PC-9 (cell line): ENCODE results near the gene NXF1. TPM values are rescaled to one million over a fixed set of nuclear protein-coding genes. Genes with fewer than 3 reads are reported as not detected.

ENCODE experiments used
- BruUV-seq: library from RNA; stranded (reverse); fragments of 400-500 nt; replicated peaks from 2 replicates; lab custom pipeline; 2021; lab: Mats Ljungman, UMichigan
- CTCF ChIA-PET: fragments of 300-600 bp; sonication (Branson Sonifier 250); formaldehyde crosslinking; loops from one replicate; lab custom pipeline; 2022; ENCODE audit warnings: antibody characterized with exemption; lab: Charles Lee
- POLR2A ChIA-PET: fragments of 300-600 bp; sonication (Branson Sonifier 250); formaldehyde crosslinking; loops from one replicate; lab custom pipeline; 2022; ENCODE audit warnings: antibody characterized with exemption; ENCODE audit not compliant: unreplicated experiment; lab: Charles Lee
- DNase-seq, 2 experiments: peaks; one replicate each; pipeline versions ENCODE4 v3.0.0 to v3.0.0-alpha.2; 2015 to 2022; ENCODE audit warnings: mixed read lengths in 1 of 2
- H2AFZ ChIP-seq: fragments of 200-600 bp; sonication (generic); 2 replicates; pipeline ENCODE4 v1.8.1; 2017; ENCODE audit warnings: antibody characterized with exemption
- H3F3A ChIP-seq: fragments of 200-600 bp; sonication (generic); 2 replicates; pipeline ENCODE4 v1.8.1; 2017; ENCODE audit warnings: antibody characterized with exemption, mild to moderate bottlenecking, low read depth; ENCODE audit not compliant: insufficient read depth
- H3K27ac ChIP-seq: fragments of 200-600 bp; sonication (generic); 2 replicates; pipeline ENCODE4 v1.6.1; 2016; ENCODE audit warnings: mixed run types
- H3K27me3 ChIP-seq: fragments of 200-600 bp; sonication (generic); 2 replicates; pipeline ENCODE4 v1.6.1; 2016; ENCODE audit warnings: low read depth, mixed run types; ENCODE audit not compliant: insufficient read depth
- H3K36me3 ChIP-seq: fragments of 200-600 bp; sonication (generic); 2 replicates; pipeline ENCODE4 v1.6.1; 2016; ENCODE audit warnings: low read depth, mixed run types
- H3K4me1 ChIP-seq: fragments of 200-600 bp; sonication (generic); replicated peaks from 2 replicates; pipeline ENCODE4 v1.6.1; 2016; ENCODE audit warnings: mixed run types; ENCODE audit not compliant: insufficient read depth
- H3K4me2 ChIP-seq: fragments of 200-600 bp; sonication (generic); 2 replicates; pipeline ENCODE4 v1.6.1; 2017; ENCODE audit warnings: mixed run types
- H3K4me3 ChIP-seq: fragments of 200-600 bp; sonication (generic); 2 replicates; pipeline ENCODE4 v1.6.1; 2016; ENCODE audit warnings: mixed run types
- H3K79me2 ChIP-seq: fragments of 200-600 bp; sonication (generic); 2 replicates; pipeline ENCODE4 v1.6.1; 2017; ENCODE audit warnings: low read depth, mixed run types
- H3K9me2 ChIP-seq: fragments of 200-600 bp; sonication (generic); 2 replicates; pipeline ENCODE4 v1.8.1; 2017; ENCODE audit warnings: mild to moderate bottlenecking; ENCODE audit not compliant: insufficient read depth
- H3K9me3 ChIP-seq: fragments of 200-600 bp; sonication (generic); 2 replicates; pipeline ENCODE4 v1.8.1; 2016; ENCODE audit warnings: low read depth; ENCODE audit not compliant: insufficient read depth
- H4K20me1 ChIP-seq: fragments of 200-600 bp; sonication (generic); 2 replicates; pipeline ENCODE4 v1.8.1; 2017; ENCODE audit not compliant: insufficient read depth
- EZH2 ChIP-seq: fragments of 200-600 bp; sonication (generic); IDR thresholded peaks from 2 replicates; pipeline ENCODE4 v1.8.0; 2017; ENCODE audit warnings: antibody characterized with exemption, low read depth
- intact Hi-C: fragments of 100-400 bp; cut with micrococcal nuclease; formaldehyde crosslinking; loops from one replicate; pipeline ENCODE4 v1.10.0; 2022; ENCODE audit not compliant: unreplicated experiment
- total RNA-seq: library from RNA; stranded (reverse); gene quantifications from 2 replicates; pipeline ENCODE4 v1.2.3, GENCODE V29; 2021
- TF ChIP-seq, protein P1 (sequence below): fragments of 200-600 bp; sonication (generic); conservative IDR thresholded peaks from 2 replicates; pipeline ENCODE4 v1.6.1; 2017; ENCODE audit warnings: mixed run types, antibody characterized with exemption, mild to moderate bottlenecking, moderate library complexity

NXF1 gene
- total RNA-seq, 1 experiment from 2014 or later: 56.1 TPM

DNA sequence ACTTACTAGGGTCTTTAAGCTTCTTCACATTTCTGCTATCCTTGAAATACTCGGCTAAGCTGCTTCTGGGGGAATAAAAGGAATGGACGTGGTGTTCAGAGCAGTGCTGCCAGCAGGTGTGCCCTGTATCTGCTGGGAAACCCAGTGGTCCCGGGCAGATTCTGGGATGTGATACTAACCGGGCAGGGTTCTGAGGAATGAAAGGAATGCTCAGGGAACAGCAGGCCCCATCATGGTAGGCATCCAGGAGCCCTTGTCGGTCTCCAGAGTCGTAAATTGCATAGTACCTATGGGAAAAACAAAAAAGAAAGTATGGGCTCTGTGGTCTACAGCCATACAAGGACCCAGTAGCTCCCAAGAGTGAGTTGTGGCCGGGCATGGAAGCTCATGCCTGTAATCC lies 9.0 kb downstream of the NXF1 start:
- no TSS peak for BruUV-seq
- H3F3A ChIP-seq: peaks cover 31% of the 10 kb centered on the region
- ChIA-PET POLR2A (interaction anchor here (0.5 to 0.6 kb wide), 3 partner anchors 15 to 131 kb away, joined by 3 to 5 read pairs (median 4); partner anchors contain the start of genes C11orf98 and CSKMT), CTCF (interaction anchor here (0.6 to 0.7 kb wide), 2 partner anchors 25 to 993 kb away, joined by 4 to 5 read pairs; partner anchors contain the start of gene TAF6L)
- no peak overlapping the region for H3K27ac ChIP-seq
- peaks cover 8% of the 10 kb centered on the region for H3K4me1 ChIP-seq
- no peak overlapping the region for H3K4me3 ChIP-seq
- DNase-seq: no peak
- H3K9me3 ChIP-seq: no peaks in the 10 kb centered on the region
- H3K27me3 ChIP-seq: no peaks in the 10 kb centered on the region
- intact Hi-C loops: no loop called here
- H3K79me2 ChIP-seq: peaks cover 5% of the 10 kb centered on the region
- no peaks in the 10 kb centered on the region for H3K9me2 ChIP-seq
- no peak overlapping the region for H3K4me2 ChIP-seq
- no peak for TF ChIP-seq EZH2
- TF ChIP-seq, protein P1, sequence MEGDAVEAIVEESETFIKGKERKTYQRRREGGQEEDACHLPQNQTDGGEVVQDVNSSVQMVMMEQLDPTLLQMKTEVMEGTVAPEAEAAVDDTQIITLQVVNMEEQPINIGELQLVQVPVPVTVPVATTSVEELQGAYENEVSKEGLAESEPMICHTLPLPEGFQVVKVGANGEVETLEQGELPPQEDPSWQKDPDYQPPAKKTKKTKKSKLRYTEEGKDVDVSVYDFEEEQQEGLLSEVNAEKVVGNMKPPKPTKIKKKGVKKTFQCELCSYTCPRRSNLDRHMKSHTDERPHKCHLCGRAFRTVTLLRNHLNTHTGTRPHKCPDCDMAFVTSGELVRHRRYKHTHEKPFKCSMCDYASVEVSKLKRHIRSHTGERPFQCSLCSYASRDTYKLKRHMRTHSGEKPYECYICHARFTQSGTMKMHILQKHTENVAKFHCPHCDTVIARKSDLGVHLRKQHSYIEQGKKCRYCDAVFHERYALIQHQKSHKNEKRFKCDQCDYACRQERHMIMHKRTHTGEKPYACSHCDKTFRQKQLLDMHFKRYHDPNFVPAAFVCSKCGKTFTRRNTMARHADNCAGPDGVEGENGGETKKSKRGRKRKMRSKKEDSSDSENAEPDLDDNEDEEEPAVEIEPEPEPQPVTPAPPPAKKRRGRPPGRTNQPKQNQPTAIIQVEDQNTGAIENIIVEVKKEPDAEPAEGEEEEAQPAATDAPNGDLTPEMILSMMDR: no peak
- peaks cover 37% of the 10 kb centered on the region for H3K36me3 ChIP-seq
- no peak overlapping the region for H2AFZ ChIP-seq
- no peaks in the 10 kb centered on the region for H4K20me1 ChIP-seq

DNA sequence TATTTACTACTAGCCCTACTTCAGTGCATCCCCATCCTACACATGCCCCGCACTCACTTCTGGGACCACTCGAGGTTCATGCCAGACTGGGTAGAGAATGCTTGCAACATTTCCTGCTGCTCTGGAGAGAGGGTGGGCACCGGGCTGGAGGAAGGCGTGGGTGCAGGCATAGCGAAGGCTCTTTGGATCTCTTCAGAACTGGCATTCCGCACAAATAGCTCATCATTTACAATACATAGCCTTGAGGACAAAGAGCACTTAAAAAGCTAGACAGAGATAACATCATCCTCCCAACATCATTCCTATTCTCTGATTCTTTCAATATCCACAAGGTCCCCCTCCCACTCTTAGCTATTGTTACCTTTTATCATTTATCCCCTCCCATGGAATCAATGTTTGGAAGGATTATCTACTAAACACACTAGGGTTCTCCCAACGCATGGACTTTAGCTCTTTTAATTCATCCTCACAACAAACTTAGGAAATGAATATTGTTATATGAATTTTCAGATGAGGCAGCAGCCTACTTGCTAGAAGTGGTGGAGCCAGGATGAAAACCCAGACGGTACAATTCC lies 11.0 kb downstream of the NXF1 start:
- Histone ChIP-seq H3K9me3 (no peaks in the 10 kb centered on the region), H4K20me1 (peaks cover 13% of the 10 kb centered on the region; the same call in 1 of the 2 replicates), H3K9me2 (no peaks in the 10 kb centered on the region), H3K79me2 (peaks cover 25% of the 10 kb centered on the region), H3F3A (peaks cover 50% of the 10 kb centered on the region), H3K4me1 (peaks cover 19% of the 10 kb centered on the region), H3K27me3 (no peaks in the 10 kb centered on the region), H3K4me3 (no peak overlapping the region), H3K36me3 (peaks cover 37% of the 10 kb centered on the region), H2AFZ (no peak overlapping the region), H3K27ac (no peak overlapping the region), H3K4me2 (no peak overlapping the region)
- ChIA-PET CTCF (no interaction called here), POLR2A (interaction anchor here (0.5 to 1.0 kb wide), 2 partner anchors 47 to 63 kb away, joined by 4 to 5 read pairs; no protein-coding TSS in a partner anchor)
- no peak for DNase-seq
- TF ChIP-seq, protein P1: no peak
- TF ChIP-seq EZH2: no peak
- BruUV-seq: no TSS peak
- intact Hi-C loops: no loop called here

DNA sequence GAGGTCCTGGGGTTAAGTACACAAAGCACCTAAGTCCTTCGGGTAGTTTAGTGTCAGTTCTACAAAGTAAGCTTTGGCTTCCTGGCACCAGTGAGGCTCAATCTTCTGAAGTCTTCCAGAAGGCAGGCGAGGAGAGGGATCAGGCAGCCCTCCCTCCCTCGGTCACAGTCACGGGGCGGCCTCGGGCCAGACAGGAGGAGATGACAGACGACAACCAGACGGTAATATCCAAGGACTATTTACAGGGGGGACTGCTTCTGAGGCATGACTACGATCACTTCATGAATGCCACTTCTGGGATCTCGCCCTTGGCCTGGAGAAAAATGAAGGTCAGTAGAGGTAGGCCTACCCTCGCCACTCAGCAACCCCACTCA lies 13.1 kb downstream of the NXF1 start:
- H3K79me2 ChIP-seq: peaks cover 43% of the 10 kb centered on the region
- CTCF ChIA-PET: interaction anchor here (0.7 kb wide), 1 partner anchor 186 kb away, joined by 3 read pairs; no protein-coding TSS in a partner anchor
- intact Hi-C loops: no loop called here
- H3K4me2 ChIP-seq: peak overlapping the region; percentile 92
- peak overlapping the region; percentile 93; the same call in 1 of the 2 replicates for H3K4me3 ChIP-seq
- H3K27ac ChIP-seq: peak overlapping the region; percentile 33
- no peaks in the 10 kb centered on the region for H3K27me3 ChIP-seq
- peaks cover 28% of the 10 kb centered on the region for H3K4me1 ChIP-seq
- H4K20me1 ChIP-seq: peaks cover 13% of the 10 kb centered on the region; the same call in 1 of the 2 replicates
- peaks cover 68% of the 10 kb centered on the region for H3F3A ChIP-seq
- H3K36me3 ChIP-seq: peaks cover 28% of the 10 kb centered on the region
- no peak overlapping the region; the same call in 1 of the 2 replicates for H2AFZ ChIP-seq
- DNase-seq: peak in 1 of 2 experiments; percentile 25
- BruUV-seq: no TSS peak
- H3K9me2 ChIP-seq: no peaks in the 10 kb centered on the region
- POLR2A ChIA-PET: interaction anchor here (0.6 kb wide), 1 partner anchor 58 kb away, joined by 13 read pairs; no protein-coding TSS in a partner anchor
- H3K9me3 ChIP-seq: no peaks in the 10 kb centered on the region
- TF ChIP-seq, protein P1: no peak; the same call in 1 of the 2 replicates
- no peak for TF ChIP-seq EZH2
